HG03175 (cell line): Measurements from ENCODE around the gene NUP43.
"Not testable (repeated sequence)": the region's sequence is repeated elsewhere in the genome, so short reads cannot be mapped to it uniquely, and the experiment has no call there.

Source experiments
- ATAC-seq: cut with Tn5 transposase; IDR thresholded peaks from one replicate; pipeline ENCODE4 v1.9.1; 2021; ENCODE audit warnings: mild to moderate bottlenecking, moderate library complexity; ENCODE audit not compliant: unreplicated experiment

Gene NUP43

GRCh38 chr6:149749082-149749593 is 2.8 kb upstream of the NUP43 start:
- peak; percentile 9 for ATAC-seq

GRCh38 chr6:149745252-149745651 is 1.1 kb downstream of the NUP43 start:
- not testable (repeated sequence) for ATAC-seq

- ATAC-seq, result no peak
Measured at GRCh38 chr6:149734915-149735314, 11.4 kb downstream of the NUP43 start.

- ATAC-seq, result no peak
Measured at GRCh38 chr6:149733089-149733720, 13.1 kb downstream of the NUP43 start.

- no peak for ATAC-seq
Measured at GRCh38 chr6:149729824-149730223, 16.5 kb downstream of the NUP43 start.

- ATAC-seq, result no peak
Measured at GRCh38 chr6:149728499-149729234, 17.7 kb downstream of the NUP43 start.

GRCh38 chr6:149727793-149728498 is 18.4 kb downstream of the NUP43 start:
- ATAC-seq, result no peak

GRCh38 chr6:149725785-149726184 is 20.5 kb downstream of the NUP43 start:
- ATAC-seq, result no peak

GRCh38 chr6:149723771-149724417 is 22.4 kb downstream of the NUP43 start:
- peak; percentile 53 for ATAC-seq

- no peak for ATAC-seq
Measured at GRCh38 chr6:149723262-149723661, 23.1 kb downstream of the NUP43 start.

- ATAC-seq, result no peak
Measured at GRCh38 chr6:149719531-149719930, 26.8 kb downstream of the NUP43 start.

GRCh38 chr6:149717588-149718458 is 28.5 kb downstream of the NUP43 start, which contains the start of gene LATS1:
TSS of gene LATS1 (minus strand) at chr6:149718101. CDS start at chr6:149702126, 15,975 bp downstream.
- peak; percentile 95 for ATAC-seq

- no peak for ATAC-seq
Measured at GRCh38 chr6:149717255-149717587, 29.1 kb downstream of the NUP43 start.

- no peak for ATAC-seq
Measured at GRCh38 chr6:149716181-149716963, 30.0 kb downstream of the NUP43 start.

GRCh38 chr6:149714442-149714841 is 31.9 kb downstream of the NUP43 start:
- ATAC-seq, result no peak

GRCh38 chr6:149711711-149712110 is 34.6 kb downstream of the NUP43 start:
- no peak for ATAC-seq

GRCh38 chr6:149701714-149702113 is 44.6 kb downstream of the NUP43 start:
- ATAC-seq, result no peak

- no peak for ATAC-seq
Measured at GRCh38 chr6:149699150-149699549, 47.2 kb downstream of the NUP43 start.

GRCh38 chr6:149698175-149698574 is 48.2 kb downstream of the NUP43 start:
- ATAC-seq, result no peak
